ENCODE data around the gene NRM. TPM values are rescaled to one million over a fixed set of nuclear protein-coding genes. Genes with fewer than 3 reads are reported as not detected.
A peak's percentile ranks its signal among the peaks of the same experiment; 100 is the strongest.

The NRM gene
- total and polyA plus RNA-seq, 2 of the 13 experiments (the other 11 are each of a cell fraction or from before 2014, with no cell fraction given): 12.5 to 16.0 TPM

DNA sequence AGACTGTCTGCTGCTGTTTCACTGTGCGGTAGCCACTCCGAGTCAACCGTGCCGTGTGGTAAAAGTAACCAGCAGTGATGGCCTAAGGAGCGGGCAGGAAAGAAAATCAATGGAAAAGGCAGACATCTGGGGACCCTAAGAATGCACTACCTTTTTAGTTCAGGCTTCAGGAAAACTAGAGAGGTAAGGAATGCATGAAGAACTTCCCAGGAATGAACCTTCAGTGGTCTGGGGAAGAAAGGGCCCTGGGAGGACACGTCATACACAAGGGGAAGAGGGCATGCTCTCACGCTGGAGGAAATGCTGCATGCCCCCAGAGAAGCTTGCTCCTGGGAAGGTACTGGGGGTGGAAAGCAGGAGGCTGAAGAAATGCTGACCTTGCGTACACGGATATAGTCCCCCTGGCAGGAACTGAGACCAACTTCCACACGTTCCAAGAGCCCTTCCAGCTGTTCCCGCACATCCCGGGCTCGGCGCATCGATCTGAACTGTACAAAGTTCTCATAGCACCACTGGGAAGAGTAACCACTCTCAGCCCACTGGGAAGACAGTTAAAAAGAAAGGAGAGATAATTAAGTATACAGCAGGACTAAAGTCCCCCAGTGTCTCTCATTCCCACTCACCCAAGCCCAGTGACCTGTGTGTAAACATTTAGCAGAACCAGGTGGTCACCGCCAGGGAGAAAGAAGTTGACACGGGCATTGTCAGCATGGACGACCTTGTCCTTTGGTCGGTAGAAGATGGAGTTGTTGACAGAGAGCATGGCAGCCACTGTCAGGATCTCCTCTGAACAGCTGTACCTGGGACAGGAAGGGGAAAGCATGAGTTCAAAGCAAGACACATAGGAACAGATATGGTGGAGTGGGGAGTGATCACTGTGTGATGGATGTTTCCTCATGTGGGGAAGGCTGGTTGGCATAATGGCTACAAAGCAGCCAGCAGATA lies 35.7 kb downstream of the NRM start (continued):
- TF ChIP-seq ELF1 (CRISPR knock-in tag; IDR thresholded peaks at IDR 0.05) (peak; percentile 73), MZF1 (CRISPR knock-in tag; IDR thresholded peaks at IDR 0.05; ENCODE audit: borderline replicate concordance) (0 out of 2 replicates have a peak, but pooled peaks have one; percentile 33), ZNF577 (CRISPR knock-in tag; IDR thresholded peaks at IDR 0.05; ENCODE audit: borderline replicate concordance, low read depth) (no peak), ZNF12 (CRISPR knock-in tag; IDR thresholded peaks at IDR 0.05) (0 out of 2 replicates have a peak, but pooled peaks have one; percentile 51), HMGA1 (CRISPR knock-in tag; conservative IDR thresholded peaks at IDR 0.05) (no peak), SOX6 (IDR thresholded peaks at IDR 0.05) (no peak), SOX6 (CRISPR knock-in tag; IDR thresholded peaks at IDR 0.05) (peak; percentile 99), MAFF (IDR thresholded peaks at IDR 0.05; ENCODE audit: low read depth, low read length) (peak; percentile 98), ZNF629 (CRISPR knock-in tag; conservative IDR thresholded peaks at IDR 0.05) (peak; percentile 11; the same call in 1 of the 2 replicates), CENPT (CRISPR knock-in tag; IDR thresholded peaks at IDR 0.05; ENCODE audit: low read depth) (no peak), NKX3-1 (CRISPR knock-in tag; IDR thresholded peaks at IDR 0.05) (no peak), EP300 (IDR thresholded peaks at IDR 0.05; ENCODE audit: low read depth in 2 of 2, low read length in 2 of 2) (peak in 1 of 2 experiments; percentile 67; a peak in 2 of 4 replicates), EP300 (CRISPR knock-in tag; IDR thresholded peaks at IDR 0.05; ENCODE audit: borderline replicate concordance) (peak; percentile 66; the same call in 1 of the 2 replicates), ZNF644 (CRISPR knock-in tag; IDR thresholded peaks at IDR 0.05; ENCODE audit: low read depth) (peak; percentile 99)
- TF ChIP-seq, protein P1, sequence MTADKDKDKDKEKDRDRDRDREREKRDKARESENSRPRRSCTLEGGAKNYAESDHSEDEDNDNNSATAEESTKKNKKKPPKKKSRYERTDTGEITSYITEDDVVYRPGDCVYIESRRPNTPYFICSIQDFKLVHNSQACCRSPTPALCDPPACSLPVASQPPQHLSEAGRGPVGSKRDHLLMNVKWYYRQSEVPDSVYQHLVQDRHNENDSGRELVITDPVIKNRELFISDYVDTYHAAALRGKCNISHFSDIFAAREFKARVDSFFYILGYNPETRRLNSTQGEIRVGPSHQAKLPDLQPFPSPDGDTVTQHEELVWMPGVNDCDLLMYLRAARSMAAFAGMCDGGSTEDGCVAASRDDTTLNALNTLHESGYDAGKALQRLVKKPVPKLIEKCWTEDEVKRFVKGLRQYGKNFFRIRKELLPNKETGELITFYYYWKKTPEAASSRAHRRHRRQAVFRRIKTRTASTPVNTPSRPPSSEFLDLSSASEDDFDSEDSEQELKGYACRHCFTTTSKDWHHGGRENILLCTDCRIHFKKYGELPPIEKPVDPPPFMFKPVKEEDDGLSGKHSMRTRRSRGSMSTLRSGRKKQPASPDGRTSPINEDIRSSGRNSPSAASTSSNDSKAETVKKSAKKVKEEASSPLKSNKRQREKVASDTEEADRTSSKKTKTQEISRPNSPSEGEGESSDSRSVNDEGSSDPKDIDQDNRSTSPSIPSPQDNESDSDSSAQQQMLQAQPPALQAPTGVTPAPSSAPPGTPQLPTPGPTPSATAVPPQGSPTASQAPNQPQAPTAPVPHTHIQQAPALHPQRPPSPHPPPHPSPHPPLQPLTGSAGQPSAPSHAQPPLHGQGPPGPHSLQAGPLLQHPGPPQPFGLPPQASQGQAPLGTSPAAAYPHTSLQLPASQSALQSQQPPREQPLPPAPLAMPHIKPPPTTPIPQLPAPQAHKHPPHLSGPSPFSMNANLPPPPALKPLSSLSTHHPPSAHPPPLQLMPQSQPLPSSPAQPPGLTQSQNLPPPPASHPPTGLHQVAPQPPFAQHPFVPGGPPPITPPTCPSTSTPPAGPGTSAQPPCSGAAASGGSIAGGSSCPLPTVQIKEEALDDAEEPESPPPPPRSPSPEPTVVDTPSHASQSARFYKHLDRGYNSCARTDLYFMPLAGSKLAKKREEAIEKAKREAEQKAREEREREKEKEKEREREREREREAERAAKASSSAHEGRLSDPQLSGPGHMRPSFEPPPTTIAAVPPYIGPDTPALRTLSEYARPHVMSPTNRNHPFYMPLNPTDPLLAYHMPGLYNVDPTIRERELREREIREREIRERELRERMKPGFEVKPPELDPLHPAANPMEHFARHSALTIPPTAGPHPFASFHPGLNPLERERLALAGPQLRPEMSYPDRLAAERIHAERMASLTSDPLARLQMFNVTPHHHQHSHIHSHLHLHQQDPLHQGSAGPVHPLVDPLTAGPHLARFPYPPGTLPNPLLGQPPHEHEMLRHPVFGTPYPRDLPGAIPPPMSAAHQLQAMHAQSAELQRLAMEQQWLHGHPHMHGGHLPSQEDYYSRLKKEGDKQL (CRISPR knock-in tag; IDR thresholded peaks at IDR 0.05; ENCODE audit: low read depth): peak; percentile 73; the same call in 1 of the 2 replicates
- TF ChIP-seq, protein P2, sequence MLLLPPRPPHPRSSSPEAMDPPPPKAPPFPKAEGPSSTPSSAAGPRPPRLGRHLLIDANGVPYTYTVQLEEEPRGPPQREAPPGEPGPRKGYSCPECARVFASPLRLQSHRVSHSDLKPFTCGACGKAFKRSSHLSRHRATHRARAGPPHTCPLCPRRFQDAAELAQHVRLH (CRISPR knock-in tag; IDR thresholded peaks at IDR 0.05; ENCODE audit: borderline replicate concordance, low read depth): peak; percentile 76; the same call in 1 of the 2 replicates
- TF ChIP-seq, protein P3, sequence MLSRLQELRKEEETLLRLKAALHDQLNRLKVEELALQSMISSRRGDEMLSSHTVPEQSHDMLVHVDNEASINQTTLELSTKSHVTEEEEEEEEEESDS (CRISPR knock-in tag; IDR thresholded peaks at IDR 0.05; ENCODE audit: borderline replicate concordance): peak; percentile 72; the same call in 1 of the 2 replicates
- TF ChIP-seq, protein P4, sequence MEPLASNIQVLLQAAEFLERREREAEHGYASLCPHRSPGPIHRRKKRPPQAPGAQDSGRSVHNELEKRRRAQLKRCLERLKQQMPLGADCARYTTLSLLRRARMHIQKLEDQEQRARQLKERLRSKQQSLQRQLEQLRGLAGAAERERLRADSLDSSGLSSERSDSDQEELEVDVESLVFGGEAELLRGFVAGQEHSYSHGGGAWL (CRISPR knock-in tag; IDR thresholded peaks at IDR 0.05): no peak
- TF ChIP-seq, protein P5, sequence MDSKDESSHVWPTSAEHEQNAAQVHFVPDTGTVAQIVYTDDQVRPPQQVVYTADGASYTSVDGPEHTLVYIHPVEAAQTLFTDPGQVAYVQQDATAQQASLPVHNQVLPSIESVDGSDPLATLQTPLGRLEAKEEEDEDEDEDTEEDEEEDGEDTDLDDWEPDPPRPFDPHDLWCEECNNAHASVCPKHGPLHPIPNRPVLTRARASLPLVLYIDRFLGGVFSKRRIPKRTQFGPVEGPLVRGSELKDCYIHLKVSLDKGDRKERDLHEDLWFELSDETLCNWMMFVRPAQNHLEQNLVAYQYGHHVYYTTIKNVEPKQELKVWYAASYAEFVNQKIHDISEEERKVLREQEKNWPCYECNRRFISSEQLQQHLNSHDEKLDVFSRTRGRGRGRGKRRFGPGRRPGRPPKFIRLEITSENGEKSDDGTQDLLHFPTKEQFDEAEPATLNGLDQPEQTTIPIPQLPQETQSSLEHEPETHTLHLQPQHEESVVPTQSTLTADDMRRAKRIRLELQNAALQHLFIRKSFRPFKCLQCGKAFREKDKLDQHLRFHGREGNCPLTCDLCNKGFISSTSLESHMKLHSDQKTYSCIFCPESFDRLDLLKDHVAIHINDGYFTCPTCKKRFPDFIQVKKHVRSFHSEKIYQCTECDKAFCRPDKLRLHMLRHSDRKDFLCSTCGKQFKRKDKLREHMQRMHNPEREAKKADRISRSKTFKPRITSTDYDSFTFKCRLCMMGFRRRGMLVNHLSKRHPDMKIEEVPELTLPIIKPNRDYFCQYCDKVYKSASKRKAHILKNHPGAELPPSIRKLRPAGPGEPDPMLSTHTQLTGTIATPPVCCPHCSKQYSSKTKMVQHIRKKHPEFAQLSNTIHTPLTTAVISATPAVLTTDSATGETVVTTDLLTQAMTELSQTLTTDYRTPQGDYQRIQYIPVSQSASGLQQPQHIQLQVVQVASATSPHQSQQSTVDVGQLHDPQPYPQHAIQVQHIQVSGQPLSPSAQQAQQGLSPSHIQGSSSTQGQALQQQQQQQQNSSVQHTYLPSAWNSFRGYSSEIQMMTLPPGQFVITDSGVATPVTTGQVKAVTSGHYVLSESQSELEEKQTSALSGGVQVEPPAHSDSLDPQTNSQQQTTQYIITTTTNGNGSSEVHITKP (CRISPR knock-in tag; IDR thresholded peaks at IDR 0.05; ENCODE audit: low read depth): peak; percentile 86

Data from HepG2 (cell line).